Brain pericyte (primary cell): ENCODE results near the gene TMEM219.
"Not testable (repeated sequence)": the region's sequence is repeated elsewhere in the genome, so short reads cannot be mapped to it uniquely, and the experiment has no call there.

Source experiments
- DNase-seq: peaks from one replicate; pipeline ENCODE4 v3.0.0-alpha.2; 2012; ENCODE audit warnings: low read depth, low spot score

TMEM219 gene

GRCh38 chr16:30010844-30011713, 49.2 kb downstream of the TMEM219 start, which contains the start of gene DOC2A:
Gene DOC2A (minus strand): TSS chr16:30011027. CDS start chr16:30010222, 805 bp downstream.
- DNase-seq = no peak

- DNase-seq = no peak
Measured at GRCh38 chr16:30011714-30012504, 50.0 kb downstream of the TMEM219 start.

- not testable (repeated sequence) for DNase-seq
Measured at GRCh38 chr16:30012598-30012997, 50.7 kb downstream of the TMEM219 start.

- DNase-seq = not testable (repeated sequence)
Measured at GRCh38 chr16:30015450-30015849, 53.6 kb downstream of the TMEM219 start.

- no peak for DNase-seq
Measured at GRCh38 chr16:30016555-30017276, 54.8 kb downstream of the TMEM219 start.

GRCh38 chr16:30017277-30017656, 55.4 kb downstream of the TMEM219 start:
- no peak for DNase-seq

- not testable (repeated sequence) for DNase-seq
Measured at GRCh38 chr16:30017937-30018336, 56.1 kb downstream of the TMEM219 start.

GRCh38 chr16:30018731-30019158, 56.9 kb downstream of the TMEM219 start:
- no peak for DNase-seq
